ENCODE measurements around the gene ZC3H18.

The ZC3H18 gene

GRCh38 chr16:88599092-88599733 is 29.0 kb downstream of the ZC3H18 start:
- no peaks in the 10 kb centered on the region for H3K27me3 ChIP-seq (ENCODE audit: control insufficient read depth, low read length)
- no peaks in the 10 kb centered on the region for H3K9me3 ChIP-seq (ENCODE audit: control insufficient read depth, insufficient read depth, low read length)
- H3F3A ChIP-seq (ENCODE audit: control insufficient read depth, insufficient read depth): no peaks in the 10 kb centered on the region
- peaks cover 32% of the 10 kb centered on the region for H3K79me2 ChIP-seq (ENCODE audit: control insufficient read depth, low read length)
- TF ChIP-seq EZH2phosphoT487 (IDR thresholded peaks at IDR 0.05; ENCODE audit: borderline replicate concordance, low read length) (no peak), CTCF (IDR thresholded peaks at IDR 0.05; ENCODE audit: low read depth, low read length, poor library complexity, severe bottlenecking) (no peak)
- H3K4me1 ChIP-seq (ENCODE audit: control insufficient read depth, low read length): no peaks in the 10 kb centered on the region
- no peak overlapping the region for H3K4me3 ChIP-seq (ENCODE audit: low read length)
- peaks cover 64% of the 10 kb centered on the region for H3K36me3 ChIP-seq (ENCODE audit: control insufficient read depth, low read length)
- no peaks in the 10 kb centered on the region; the same call in 1 of the 2 replicates for H4K20me1 ChIP-seq (ENCODE audit: control insufficient read depth, insufficient read depth, low read depth, low read length)
- H3K4me2 ChIP-seq (ENCODE audit: low read length): no peak overlapping the region
- no peaks in the 10 kb centered on the region for H3K9me2 ChIP-seq (replicated peaks; ENCODE audit: control insufficient read depth, low read length)
- H3K27ac ChIP-seq (ENCODE audit: low read depth, low read length): no peak overlapping the region

DNA sequence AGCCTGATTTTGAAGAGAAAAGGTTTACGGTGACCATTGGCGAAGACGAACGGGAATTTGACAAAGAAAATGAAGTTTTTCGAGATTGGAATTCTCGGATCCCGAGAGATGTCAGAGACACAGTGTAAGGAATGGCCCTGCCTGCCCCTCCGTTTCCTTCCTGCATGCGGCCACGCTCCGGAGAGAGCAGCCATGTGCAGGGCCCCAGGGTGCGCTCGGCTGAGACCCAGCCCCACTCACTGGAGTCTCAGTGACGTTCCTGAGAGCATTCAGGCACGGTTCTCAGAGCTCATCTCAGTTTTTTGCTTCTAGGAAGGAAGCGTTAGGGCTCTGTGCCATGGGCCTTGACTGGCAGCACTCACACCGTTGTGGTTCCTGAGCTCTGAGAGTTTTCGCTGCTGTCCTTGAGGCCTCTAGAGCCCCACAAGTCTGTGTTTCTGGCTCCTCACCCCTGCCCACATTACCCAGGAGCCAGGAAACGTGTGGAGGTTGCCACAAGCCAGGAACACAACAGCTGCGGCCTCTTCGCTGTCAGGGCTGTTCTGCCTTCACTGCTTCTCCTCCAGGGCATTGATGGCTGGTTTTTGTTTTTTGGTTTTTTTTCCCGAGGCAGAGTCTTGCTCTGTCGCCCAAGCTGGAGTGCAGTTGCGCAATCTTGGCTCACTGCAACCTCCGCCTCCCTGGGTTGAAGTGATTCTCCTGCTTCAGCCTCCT is 29.8 kb downstream of the ZC3H18 start:
- TF ChIP-seq EZH2phosphoT487 (IDR thresholded peaks at IDR 0.05; ENCODE audit: borderline replicate concordance, low read length): no peak
- TF ChIP-seq CTCF (IDR thresholded peaks at IDR 0.05; ENCODE audit: low read depth, low read length, poor library complexity, severe bottlenecking): no peak
- peaks cover 3% of the 10 kb centered on the region; the same call in 1 of the 2 replicates for H4K20me1 ChIP-seq (ENCODE audit: control insufficient read depth, insufficient read depth, low read depth, low read length)

DNA sequence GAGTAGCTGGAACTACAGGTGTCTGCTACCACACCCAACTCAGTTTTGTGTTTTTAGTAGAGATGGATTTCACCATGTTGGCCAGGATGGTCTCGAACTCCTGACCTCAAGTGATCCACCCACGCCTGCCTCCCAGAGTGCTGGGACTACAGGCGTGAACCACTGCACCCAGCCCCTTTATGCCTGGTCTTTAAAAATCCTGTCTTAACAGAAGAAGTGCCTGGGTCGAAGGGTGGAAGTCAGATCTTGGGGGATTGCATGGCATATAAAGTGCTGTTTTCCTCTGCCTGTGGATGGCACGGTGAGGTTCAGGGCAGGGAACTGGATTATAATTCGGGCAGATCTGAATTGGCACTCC is 30.3 kb downstream of the ZC3H18 start:
- no peaks in the 10 kb centered on the region for H3K9me2 ChIP-seq (replicated peaks; ENCODE audit: control insufficient read depth, low read length)
- H4K20me1 ChIP-seq (ENCODE audit: control insufficient read depth, insufficient read depth, low read depth, low read length): peaks cover 3% of the 10 kb centered on the region; the same call in 1 of the 2 replicates
- H3K9me3 ChIP-seq (ENCODE audit: control insufficient read depth, insufficient read depth, low read length): no peaks in the 10 kb centered on the region
- no peak for TF ChIP-seq EZH2phosphoT487 (IDR thresholded peaks at IDR 0.05; ENCODE audit: borderline replicate concordance, low read length)
- TF ChIP-seq CTCF (IDR thresholded peaks at IDR 0.05; ENCODE audit: low read depth, low read length, poor library complexity, severe bottlenecking): no peak
- H3K4me2 ChIP-seq (ENCODE audit: low read length): no peak overlapping the region
- H3K27me3 ChIP-seq (ENCODE audit: control insufficient read depth, low read length): no peaks in the 10 kb centered on the region
- peaks cover 27% of the 10 kb centered on the region for H3K79me2 ChIP-seq (ENCODE audit: control insufficient read depth, low read length)
- H3F3A ChIP-seq (ENCODE audit: control insufficient read depth, insufficient read depth): no peaks in the 10 kb centered on the region
- peaks cover 71% of the 10 kb centered on the region for H3K36me3 ChIP-seq (ENCODE audit: control insufficient read depth, low read length)
- no peaks in the 10 kb centered on the region for H3K4me1 ChIP-seq (ENCODE audit: control insufficient read depth, low read length)
- H3K4me3 ChIP-seq (ENCODE audit: low read length): no peak overlapping the region
- no peak overlapping the region for H3K27ac ChIP-seq (ENCODE audit: low read depth, low read length)

More for the DNA sequence above, 29.8 kb downstream of the ZC3H18 start:
- Histone ChIP-seq H3K4me3 (ENCODE audit: low read length) (no peak overlapping the region), H3K36me3 (ENCODE audit: control insufficient read depth, low read length) (peaks cover 66% of the 10 kb centered on the region), H3K4me1 (ENCODE audit: control insufficient read depth, low read length) (no peaks in the 10 kb centered on the region), H3K27me3 (ENCODE audit: control insufficient read depth, low read length) (no peaks in the 10 kb centered on the region), H3K27ac (ENCODE audit: low read depth, low read length) (no peak overlapping the region), H3K9me2 (replicated peaks; ENCODE audit: control insufficient read depth, low read length) (no peaks in the 10 kb centered on the region), H3K79me2 (ENCODE audit: control insufficient read depth, low read length) (peaks cover 26% of the 10 kb centered on the region), H3K9me3 (ENCODE audit: control insufficient read depth, insufficient read depth, low read length) (no peaks in the 10 kb centered on the region), H3F3A (ENCODE audit: control insufficient read depth, insufficient read depth) (no peaks in the 10 kb centered on the region), H3K4me2 (ENCODE audit: low read length) (no peak overlapping the region)
